Measurements from ENCODE around the gene C10orf67. TPM values are rescaled to one million over a fixed set of nuclear protein-coding genes. Genes with fewer than 3 reads are reported as not detected.

Gene C10orf67
- total RNA-seq, 1 experiment from 2014 or later = 0.15 TPM

GRCh38 chr10:23202779-23203178 lies 141.8 kb downstream of the C10orf67 start:
- no TSS peak for BruUV-seq (replicated peaks)
- Histone ChIP-seq H3K27ac (ENCODE audit: low read length) (no peak overlapping the region), H3K4me3 (ENCODE audit: low read length) (no peak overlapping the region), H3K9ac (ENCODE audit: low read length) (no peak overlapping the region), H3F3A (ENCODE audit: low read length, unreplicated experiment) (no peaks in the 10 kb centered on the region), H4K20me1 (ENCODE audit: low read length) (no peaks in the 10 kb centered on the region), H3K9me3 (ENCODE audit: low read length) (no peaks in the 10 kb centered on the region), H3K4me2 (ENCODE audit: low read length) (no peak overlapping the region), H3K36me3 (ENCODE audit: low read depth, low read length) (no peaks in the 10 kb centered on the region), H3K9me2 (replicated peaks; ENCODE audit: low read length) (no peaks in the 10 kb centered on the region), H3K4me1 (ENCODE audit: insufficient read depth, low read length) (no peaks in the 10 kb centered on the region), H3K79me2 (ENCODE audit: low read length) (no peaks in the 10 kb centered on the region), H2AFZ (ENCODE audit: low read length) (no peak overlapping the region), H3K27me3 (ENCODE audit: low read length) (peaks cover 95% of the 10 kb centered on the region)
- no peak for ATAC-seq
- CTCF ChIA-PET = no interaction called here
- DNase-seq = no peak
- intact Hi-C loops (cut with micrococcal nuclease) = no loop called here
- POLR2A ChIA-PET (ENCODE audit: unreplicated experiment) = no interaction called here
- TF ChIP-seq EZH2 (IDR thresholded peaks at IDR 0.05; ENCODE audit: low read length, unreplicated experiment) (no peak), EZH2phosphoT487 (IDR thresholded peaks at IDR 0.05; ENCODE audit: borderline replicate concordance, low read length) (no peak), CTCF (conservative IDR thresholded peaks at IDR 0.05; ENCODE audit: low read depth, low read length) (no peak)

GRCh38 chr10:23201837-23202236 lies 142.8 kb downstream of the C10orf67 start:
- CTCF ChIA-PET = no interaction called here
- intact Hi-C loops (cut with micrococcal nuclease) = no loop called here
- no peak overlapping the region for H3K9ac ChIP-seq (ENCODE audit: low read length)
- ATAC-seq (no peak), DNase-seq (no peak)
- no peaks in the 10 kb centered on the region for H3K79me2 ChIP-seq (ENCODE audit: low read length)
- POLR2A ChIA-PET (ENCODE audit: unreplicated experiment) = no interaction called here
- H3K36me3 ChIP-seq (ENCODE audit: low read depth, low read length) = no peaks in the 10 kb centered on the region
- no peaks in the 10 kb centered on the region for H3K9me2 ChIP-seq (replicated peaks; ENCODE audit: low read length)
- H3K27ac ChIP-seq (ENCODE audit: low read length) = no peak overlapping the region
- H3K9me3 ChIP-seq (ENCODE audit: low read length) = no peaks in the 10 kb centered on the region
- H3K4me1 ChIP-seq (ENCODE audit: insufficient read depth, low read length) = no peaks in the 10 kb centered on the region
- H2AFZ ChIP-seq (ENCODE audit: low read length) = no peak overlapping the region
- peaks cover 96% of the 10 kb centered on the region for H3K27me3 ChIP-seq (ENCODE audit: low read length)
- BruUV-seq (replicated peaks) = no TSS peak
- no peak for TF ChIP-seq EZH2 (IDR thresholded peaks at IDR 0.05; ENCODE audit: low read length, unreplicated experiment)
- TF ChIP-seq EZH2phosphoT487 (IDR thresholded peaks at IDR 0.05; ENCODE audit: borderline replicate concordance, low read length) = no peak
- no peak for TF ChIP-seq CTCF (conservative IDR thresholded peaks at IDR 0.05; ENCODE audit: low read depth, low read length)
- no peak overlapping the region for H3K4me2 ChIP-seq (ENCODE audit: low read length)
- H4K20me1 ChIP-seq (ENCODE audit: low read length) = no peaks in the 10 kb centered on the region
- H3K4me3 ChIP-seq (ENCODE audit: low read length) = no peak overlapping the region
- no peaks in the 10 kb centered on the region for H3F3A ChIP-seq (ENCODE audit: low read length, unreplicated experiment)

GRCh38 chr10:23200997-23201652 lies 143.5 kb downstream of the C10orf67 start:
- H3K9me2 ChIP-seq (replicated peaks; ENCODE audit: low read length) = no peaks in the 10 kb centered on the region
- no peaks in the 10 kb centered on the region for H3K9me3 ChIP-seq (ENCODE audit: low read length)
- no peak overlapping the region for H3K4me2 ChIP-seq (ENCODE audit: low read length)
- DNase-seq (no peak), ATAC-seq (no peak)
- no peak overlapping the region for H2AFZ ChIP-seq (ENCODE audit: low read length)
- ChIA-PET POLR2A (ENCODE audit: unreplicated experiment) (no interaction called here), CTCF (no interaction called here)
- peaks cover 94% of the 10 kb centered on the region for H3K27me3 ChIP-seq (ENCODE audit: low read length)
- no peak overlapping the region for H3K4me3 ChIP-seq (ENCODE audit: low read length)
- no peak for TF ChIP-seq CTCF (conservative IDR thresholded peaks at IDR 0.05; ENCODE audit: low read depth, low read length)
- TF ChIP-seq EZH2phosphoT487 (IDR thresholded peaks at IDR 0.05; ENCODE audit: borderline replicate concordance, low read length) = no peak
- no peak for TF ChIP-seq EZH2 (IDR thresholded peaks at IDR 0.05; ENCODE audit: low read length, unreplicated experiment)
- H3K36me3 ChIP-seq (ENCODE audit: low read depth, low read length) = no peaks in the 10 kb centered on the region
- intact Hi-C loops (cut with micrococcal nuclease) = no loop called here
- H4K20me1 ChIP-seq (ENCODE audit: low read length) = no peaks in the 10 kb centered on the region
- H3K79me2 ChIP-seq (ENCODE audit: low read length) = no peaks in the 10 kb centered on the region
- H3K27ac ChIP-seq (ENCODE audit: low read length) = no peak overlapping the region
- no peaks in the 10 kb centered on the region for H3F3A ChIP-seq (ENCODE audit: low read length, unreplicated experiment)
- H3K9ac ChIP-seq (ENCODE audit: low read length) = no peak overlapping the region
- BruUV-seq (replicated peaks) = no TSS peak
- no peaks in the 10 kb centered on the region for H3K4me1 ChIP-seq (ENCODE audit: insufficient read depth, low read length)
